DMS153 treated with DMSO at 0.1 percent for 48 hours (cell line): ENCODE data around the gene CCSAP.
A peak's percentile ranks its signal among the peaks of the same experiment; 100 is the strongest.
"Not testable (repeated sequence)": the region's sequence is repeated elsewhere in the genome, so short reads cannot be mapped to it uniquely, and the experiment has no call there.

Experiments
- DNase-seq: peaks from one replicate; lab custom pipeline; 2025; ENCODE audit not compliant: unreplicated experiment; lab: John Stamatoyannopoulos, UW

The CCSAP gene

GRCh38 chr1:229342656-229343569 is at the start of gene CCSAP:
Gene CCSAP (minus strand): TSS chr1:229343047. CDS start chr1:229342465, 582 bp downstream.
- DNase-seq: peak; percentile 57

GRCh38 chr1:229390130-229390529 is 47.3 kb upstream of the CCSAP start:
- no peak for DNase-seq

GRCh38 chr1:229388897-229389580 is 46.2 kb upstream of the CCSAP start:
- no peak for DNase-seq

- no peak for DNase-seq
Observed at GRCh38 chr1:229385853-229386456, 43.1 kb upstream of the CCSAP start.

GRCh38 chr1:229384822-229385221 is 42.0 kb upstream of the CCSAP start:
- DNase-seq: no peak

GRCh38 chr1:229383961-229384360 is 41.1 kb upstream of the CCSAP start:
- DNase-seq: no peak

- DNase-seq: no peak
Observed at GRCh38 chr1:229383188-229383587, 40.3 kb upstream of the CCSAP start.

- no peak for DNase-seq
Observed at GRCh38 chr1:229381234-229381633, 38.4 kb upstream of the CCSAP start.

- DNase-seq: peak; percentile 50
Observed at GRCh38 chr1:229380536-229381160, 37.8 kb upstream of the CCSAP start.

GRCh38 chr1:229379846-229380245 is 37.0 kb upstream of the CCSAP start:
- no peak for DNase-seq

GRCh38 chr1:229378586-229379367 is 35.9 kb upstream of the CCSAP start:
- DNase-seq: no peak

- not testable (repeated sequence) for DNase-seq
Observed at GRCh38 chr1:229378035-229378434, 35.2 kb upstream of the CCSAP start.

- DNase-seq: no peak
Observed at GRCh38 chr1:229377429-229377828, 34.6 kb upstream of the CCSAP start.

GRCh38 chr1:229376521-229376920 is 33.7 kb upstream of the CCSAP start:
- DNase-seq: no peak

GRCh38 chr1:229374485-229374884 is 31.6 kb upstream of the CCSAP start:
- DNase-seq: no peak

- no peak for DNase-seq
Observed at GRCh38 chr1:229373395-229373794, 30.5 kb upstream of the CCSAP start.

- no peak for DNase-seq
Observed at GRCh38 chr1:229372251-229372650, 29.4 kb upstream of the CCSAP start.

- no peak for DNase-seq
Observed at GRCh38 chr1:229371624-229372023, 28.8 kb upstream of the CCSAP start.

- no peak for DNase-seq
Observed at GRCh38 chr1:229370601-229371021, 27.8 kb upstream of the CCSAP start.

GRCh38 chr1:229368347-229368746 is 25.5 kb upstream of the CCSAP start:
- DNase-seq: no peak
